KMS-11 (cell line): ENCODE data around the gene DPF3.

ENCODE experiments used
- H2AFZ ChIP-seq: fragments of 200-600 bp; sonication (generic); 2 replicates; pipeline ENCODE4 v1.6.1; 2016; ENCODE audit warnings: antibody characterized with exemption, mixed run types, low read depth
- H3K27ac ChIP-seq: fragments of 200-600 bp; sonication (generic); 2 replicates; pipeline ENCODE4 v1.6.1; 2016; ENCODE audit warnings: mild to moderate bottlenecking, mixed run types
- H3K27me3 ChIP-seq: fragments of 200-600 bp; sonication (generic); 2 replicates; pipeline ENCODE4 v1.6.1; 2017; ENCODE audit warnings: mild to moderate bottlenecking, low read depth, mixed run types, moderate library complexity; ENCODE audit not compliant: insufficient read depth
- H3K36me3 ChIP-seq: fragments of 200-600 bp; sonication (generic); 2 replicates; pipeline ENCODE4 v1.6.1; 2017; ENCODE audit warnings: mild to moderate bottlenecking, mixed run types; ENCODE audit not compliant: insufficient read depth
- H3K4me1 ChIP-seq: fragments of 200-600 bp; sonication (generic); 2 replicates; pipeline ENCODE4 v1.6.1; 2016; ENCODE audit warnings: mild to moderate bottlenecking, low read depth, mixed run types; ENCODE audit not compliant: poor library complexity, severe bottlenecking
- H3K4me2 ChIP-seq: fragments of 200-600 bp; sonication (generic); 2 replicates; pipeline ENCODE4 v1.7.0; 2016; ENCODE audit warnings: mild to moderate bottlenecking, mixed run types
- H3K4me3 ChIP-seq: fragments of 200-600 bp; sonication (generic); IDR thresholded peaks from 2 replicates; pipeline ENCODE4 v1.6.1; 2017; ENCODE audit warnings: low read depth, low read length, mixed read lengths; ENCODE audit not compliant: insufficient read depth
- H3K79me2 ChIP-seq: fragments of 200-600 bp; sonication (generic); 2 replicates; pipeline ENCODE4 v1.6.1; 2016; ENCODE audit warnings: low read depth, mixed run types; ENCODE audit not compliant: insufficient read depth
- H3K9ac ChIP-seq: fragments of 200-600 bp; sonication (generic); 2 replicates; pipeline ENCODE4 v1.6.1; 2016; ENCODE audit warnings: mild to moderate bottlenecking, mixed run types
- H4K20me1 ChIP-seq: fragments of 200-600 bp; sonication (generic); 2 replicates; pipeline ENCODE4 v1.6.1; 2016; ENCODE audit warnings: mild to moderate bottlenecking, mixed run types; ENCODE audit not compliant: insufficient read depth
- TF ChIP-seq, protein P1 (sequence below): fragments of 200-600 bp; sonication (generic); conservative IDR thresholded peaks from 2 replicates; pipeline ENCODE4 v1.6.1; 2017; ENCODE audit warnings: low read depth, mild to moderate bottlenecking, antibody characterized with exemption, low read length, moderate library complexity, mixed read lengths

Gene DPF3

DNA sequence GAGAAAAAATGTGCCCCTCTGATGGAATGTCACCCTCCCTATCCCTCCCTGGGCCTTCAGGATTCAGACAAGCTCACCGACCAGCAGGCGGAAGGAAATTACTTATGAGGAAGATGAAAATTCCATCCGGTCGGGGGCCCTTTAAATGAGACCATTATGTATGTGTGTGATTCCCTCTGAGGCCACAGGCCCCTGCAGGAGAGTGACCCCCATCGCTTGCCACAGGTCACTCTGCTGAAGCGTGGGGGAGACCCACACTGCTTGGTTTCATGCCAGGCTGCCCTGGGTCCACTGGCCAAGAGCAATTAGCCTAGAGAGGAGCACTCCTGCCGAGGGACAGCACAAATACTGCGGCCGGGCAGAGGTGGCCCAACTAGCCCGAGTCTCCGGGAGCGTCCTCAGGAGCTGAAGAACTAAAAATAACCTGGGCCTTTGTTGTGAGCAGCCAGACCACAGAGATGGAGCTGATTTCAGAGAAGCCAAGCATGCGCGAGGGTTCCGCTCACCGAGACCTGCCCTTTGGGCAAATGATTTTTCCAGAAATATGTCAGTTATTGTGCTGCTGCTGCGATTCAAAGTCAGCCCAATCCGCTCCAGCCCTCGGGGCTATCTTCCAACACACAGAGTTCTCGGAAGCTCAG, 276.4 kb downstream of the DPF3 start:
- H3K79me2 ChIP-seq = no peaks in the 10 kb centered on the region
- no peak overlapping the region for H3K27ac ChIP-seq
- H3K27me3 ChIP-seq = no peaks in the 10 kb centered on the region
- H3K36me3 ChIP-seq = no peaks in the 10 kb centered on the region
- H4K20me1 ChIP-seq = no peaks in the 10 kb centered on the region
- no peak overlapping the region for H2AFZ ChIP-seq
- TF ChIP-seq, protein P1, sequence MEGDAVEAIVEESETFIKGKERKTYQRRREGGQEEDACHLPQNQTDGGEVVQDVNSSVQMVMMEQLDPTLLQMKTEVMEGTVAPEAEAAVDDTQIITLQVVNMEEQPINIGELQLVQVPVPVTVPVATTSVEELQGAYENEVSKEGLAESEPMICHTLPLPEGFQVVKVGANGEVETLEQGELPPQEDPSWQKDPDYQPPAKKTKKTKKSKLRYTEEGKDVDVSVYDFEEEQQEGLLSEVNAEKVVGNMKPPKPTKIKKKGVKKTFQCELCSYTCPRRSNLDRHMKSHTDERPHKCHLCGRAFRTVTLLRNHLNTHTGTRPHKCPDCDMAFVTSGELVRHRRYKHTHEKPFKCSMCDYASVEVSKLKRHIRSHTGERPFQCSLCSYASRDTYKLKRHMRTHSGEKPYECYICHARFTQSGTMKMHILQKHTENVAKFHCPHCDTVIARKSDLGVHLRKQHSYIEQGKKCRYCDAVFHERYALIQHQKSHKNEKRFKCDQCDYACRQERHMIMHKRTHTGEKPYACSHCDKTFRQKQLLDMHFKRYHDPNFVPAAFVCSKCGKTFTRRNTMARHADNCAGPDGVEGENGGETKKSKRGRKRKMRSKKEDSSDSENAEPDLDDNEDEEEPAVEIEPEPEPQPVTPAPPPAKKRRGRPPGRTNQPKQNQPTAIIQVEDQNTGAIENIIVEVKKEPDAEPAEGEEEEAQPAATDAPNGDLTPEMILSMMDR = no peak
- no peak overlapping the region for H3K4me2 ChIP-seq
- no peak overlapping the region for H3K4me3 ChIP-seq
- no peaks in the 10 kb centered on the region for H3K4me1 ChIP-seq
- H3K9ac ChIP-seq = no peak overlapping the region

DNA sequence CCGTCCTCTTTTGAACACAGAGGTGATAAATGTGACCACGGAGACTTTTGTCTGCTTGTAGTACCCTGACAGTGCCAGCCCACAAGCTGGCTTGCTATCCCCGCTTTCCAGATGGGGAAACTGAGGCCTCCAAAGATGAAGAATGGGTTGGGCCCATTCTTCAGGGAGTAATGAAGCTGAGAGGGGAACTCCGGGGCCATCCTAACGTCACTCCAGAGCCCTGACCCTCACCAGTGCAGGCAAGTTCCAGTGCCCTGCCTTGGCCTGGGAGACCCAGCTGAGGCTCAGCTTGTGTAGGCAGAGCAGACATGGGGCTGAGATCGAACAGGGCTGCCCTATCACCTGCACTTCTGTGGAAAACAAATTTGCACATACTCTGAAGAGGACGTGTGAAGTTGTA, 277.1 kb downstream of the DPF3 start:
- no peaks in the 10 kb centered on the region for H3K36me3 ChIP-seq
- H3K9ac ChIP-seq = no peak overlapping the region
- no peaks in the 10 kb centered on the region for H4K20me1 ChIP-seq
- no peaks in the 10 kb centered on the region for H3K27me3 ChIP-seq
- no peak overlapping the region for H3K4me3 ChIP-seq
- H3K27ac ChIP-seq = no peak overlapping the region
- H3K4me1 ChIP-seq = no peaks in the 10 kb centered on the region
- TF ChIP-seq, protein P1 = no peak
- H2AFZ ChIP-seq = no peak overlapping the region
- H3K79me2 ChIP-seq = no peaks in the 10 kb centered on the region
- no peak overlapping the region for H3K4me2 ChIP-seq

DNA sequence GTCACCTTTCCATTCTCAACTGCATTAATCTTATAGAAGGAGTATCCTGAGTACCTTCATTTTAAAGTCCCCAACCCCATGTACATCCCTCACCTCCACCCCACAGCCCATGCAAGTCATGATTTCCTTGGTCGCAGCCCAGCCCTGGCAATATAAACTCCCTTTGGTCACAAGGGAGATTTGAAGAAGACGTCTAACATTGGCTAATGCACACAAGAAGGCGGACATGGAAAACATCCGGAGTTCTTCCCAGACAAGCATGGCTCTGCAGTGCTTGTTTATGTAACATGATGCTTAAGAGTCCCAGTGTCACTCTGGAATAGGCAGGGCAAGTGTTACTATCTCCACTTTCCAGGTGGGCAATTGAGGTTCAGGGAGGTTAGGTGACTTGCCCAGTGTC, 277.6 kb downstream of the DPF3 start:
- Histone ChIP-seq H3K4me3 (no peak overlapping the region), H3K36me3 (no peaks in the 10 kb centered on the region), H3K4me2 (no peak overlapping the region), H3K9ac (no peak overlapping the region), H4K20me1 (no peaks in the 10 kb centered on the region), H3K27me3 (no peaks in the 10 kb centered on the region), H2AFZ (no peak overlapping the region), H3K4me1 (no peaks in the 10 kb centered on the region), H3K27ac (no peak overlapping the region), H3K79me2 (no peaks in the 10 kb centered on the region)
- TF ChIP-seq, protein P1 = no peak

DNA sequence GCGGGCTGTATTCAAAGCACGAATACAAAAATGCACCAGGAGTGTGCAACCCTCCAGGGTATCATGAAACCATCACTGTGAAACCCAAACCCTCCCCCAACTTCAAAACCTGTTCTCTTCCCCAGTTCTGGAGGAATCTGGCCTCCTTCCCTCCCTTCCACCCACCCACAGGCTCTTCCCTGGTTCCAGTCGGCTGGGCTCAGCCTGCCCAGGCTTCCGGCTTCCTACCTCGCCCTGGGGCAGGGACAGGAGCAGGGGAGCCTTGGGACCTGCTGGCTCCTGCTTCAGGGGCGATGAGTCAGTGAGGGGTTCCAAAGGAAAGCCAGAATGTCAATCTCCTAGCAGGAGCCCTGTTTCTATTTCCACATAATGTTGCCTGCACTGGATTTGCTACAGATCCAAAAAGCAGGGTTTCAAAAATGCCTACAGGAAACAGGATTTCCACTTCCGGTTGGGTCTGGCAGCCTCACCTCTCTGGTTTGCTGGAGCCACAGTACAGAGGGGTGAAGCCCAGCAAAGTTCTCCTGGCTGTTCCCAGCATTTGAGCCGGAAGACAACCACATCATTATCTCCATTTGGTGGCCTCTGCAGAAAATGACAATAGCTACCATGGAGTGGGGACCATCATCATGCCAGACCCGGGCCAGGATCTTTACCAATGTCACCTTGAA, 278.3 kb downstream of the DPF3 start:
- Histone ChIP-seq H3K4me3 (no peak overlapping the region), H3K27me3 (no peaks in the 10 kb centered on the region), H2AFZ (no peak overlapping the region), H3K4me2 (no peak overlapping the region), H3K27ac (no peak overlapping the region), H3K4me1 (no peaks in the 10 kb centered on the region), H4K20me1 (no peaks in the 10 kb centered on the region), H3K36me3 (no peaks in the 10 kb centered on the region), H3K9ac (no peak overlapping the region), H3K79me2 (no peaks in the 10 kb centered on the region)
- TF ChIP-seq, protein P1 = no peak
